ENCODE results near the gene RXFP4. TPM values are rescaled to one million over a fixed set of nuclear protein-coding genes. Genes with fewer than 3 reads are reported as not detected.

The RXFP4 gene
- total and polyA plus RNA-seq, 9 of the 15 experiments (the other 6 are each of a cell fraction or from before 2014, with no cell fraction given): 0.64 TPM; not detected in 8

- TF ChIP-seq ZNF431 (CRISPR knock-in tag; IDR thresholded peaks at IDR 0.05) (no peak), ZNF184 (CRISPR knock-in tag; IDR thresholded peaks at IDR 0.05) (no peak), ZNF766 (CRISPR knock-in tag; conservative IDR thresholded peaks at IDR 0.05) (0 out of 2 replicates have a peak, but pooled peaks have one; percentile 14), ZNF830 (CRISPR knock-in tag; IDR thresholded peaks at IDR 0.05) (no peak), NR1H2 (CRISPR knock-in tag; IDR thresholded peaks at IDR 0.05) (no peak), HMGN3 (IDR thresholded peaks at IDR 0.05; ENCODE audit: borderline replicate concordance, extremely low read depth, insufficient read length, low read depth, low read length) (peak; percentile 51), ARNT (IDR thresholded peaks at IDR 0.05) (no peak), HDAC6 (IDR thresholded peaks at IDR 0.05; ENCODE audit: low read depth, low read length) (no peak), MEF2A (IDR thresholded peaks at IDR 0.05; ENCODE audit: control insufficient read depth, low read depth, low read length) (no peak), CAMTA2 (CRISPR knock-in tag; conservative IDR thresholded peaks at IDR 0.05) (no peak), PCBP2 (IDR thresholded peaks at IDR 0.05; ENCODE audit: low read depth, low read length, poor library complexity, severe bottlenecking) (no peak), SIN3A (IDR thresholded peaks at IDR 0.05; ENCODE audit: borderline replicate concordance in 2 of 2, control insufficient read depth in 1 of 2, low read depth in 2 of 2, low read length in 2 of 2) (peak; percentile 14 to 63; a peak in 2 of 4 replicates), ZNF146 (CRISPR knock-in tag; IDR thresholded peaks at IDR 0.05; ENCODE audit: unreplicated experiment) (no peak), NCOR1 (IDR thresholded peaks at IDR 0.05) (peak; percentile 27; the same call in 1 of the 2 replicates), BRD4 (IDR thresholded peaks at IDR 0.05) (peak; percentile 70), ZNF583 (CRISPR knock-in tag; IDR thresholded peaks at IDR 0.05) (no peak), ZNF134 (CRISPR knock-in tag; conservative IDR thresholded peaks at IDR 0.05) (no peak), TAF7 (tag; IDR thresholded peaks at IDR 0.05) (no peak), NCOA1 (IDR thresholded peaks at IDR 0.05; ENCODE audit: low read depth) (peak; percentile 50; the same call in 1 of the 2 replicates), TBL1XR1 (IDR thresholded peaks at IDR 0.05; ENCODE audit: low read length in 2 of 2) (no peak), SMARCC2 (IDR thresholded peaks at IDR 0.05; ENCODE audit: low read depth) (no peak), CBFA2T2 (conservative IDR thresholded peaks at IDR 0.05) (no peak)
- TF ChIP-seq, protein P1, sequence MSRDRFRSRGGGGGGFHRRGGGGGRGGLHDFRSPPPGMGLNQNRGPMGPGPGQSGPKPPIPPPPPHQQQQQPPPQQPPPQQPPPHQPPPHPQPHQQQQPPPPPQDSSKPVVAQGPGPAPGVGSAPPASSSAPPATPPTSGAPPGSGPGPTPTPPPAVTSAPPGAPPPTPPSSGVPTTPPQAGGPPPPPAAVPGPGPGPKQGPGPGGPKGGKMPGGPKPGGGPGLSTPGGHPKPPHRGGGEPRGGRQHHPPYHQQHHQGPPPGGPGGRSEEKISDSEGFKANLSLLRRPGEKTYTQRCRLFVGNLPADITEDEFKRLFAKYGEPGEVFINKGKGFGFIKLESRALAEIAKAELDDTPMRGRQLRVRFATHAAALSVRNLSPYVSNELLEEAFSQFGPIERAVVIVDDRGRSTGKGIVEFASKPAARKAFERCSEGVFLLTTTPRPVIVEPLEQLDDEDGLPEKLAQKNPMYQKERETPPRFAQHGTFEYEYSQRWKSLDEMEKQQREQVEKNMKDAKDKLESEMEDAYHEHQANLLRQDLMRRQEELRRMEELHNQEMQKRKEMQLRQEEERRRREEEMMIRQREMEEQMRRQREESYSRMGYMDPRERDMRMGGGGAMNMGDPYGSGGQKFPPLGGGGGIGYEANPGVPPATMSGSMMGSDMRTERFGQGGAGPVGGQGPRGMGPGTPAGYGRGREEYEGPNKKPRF (IDR thresholded peaks at IDR 0.05; ENCODE audit: low read depth, low read length): no peak
- TF ChIP-seq, protein P2, sequence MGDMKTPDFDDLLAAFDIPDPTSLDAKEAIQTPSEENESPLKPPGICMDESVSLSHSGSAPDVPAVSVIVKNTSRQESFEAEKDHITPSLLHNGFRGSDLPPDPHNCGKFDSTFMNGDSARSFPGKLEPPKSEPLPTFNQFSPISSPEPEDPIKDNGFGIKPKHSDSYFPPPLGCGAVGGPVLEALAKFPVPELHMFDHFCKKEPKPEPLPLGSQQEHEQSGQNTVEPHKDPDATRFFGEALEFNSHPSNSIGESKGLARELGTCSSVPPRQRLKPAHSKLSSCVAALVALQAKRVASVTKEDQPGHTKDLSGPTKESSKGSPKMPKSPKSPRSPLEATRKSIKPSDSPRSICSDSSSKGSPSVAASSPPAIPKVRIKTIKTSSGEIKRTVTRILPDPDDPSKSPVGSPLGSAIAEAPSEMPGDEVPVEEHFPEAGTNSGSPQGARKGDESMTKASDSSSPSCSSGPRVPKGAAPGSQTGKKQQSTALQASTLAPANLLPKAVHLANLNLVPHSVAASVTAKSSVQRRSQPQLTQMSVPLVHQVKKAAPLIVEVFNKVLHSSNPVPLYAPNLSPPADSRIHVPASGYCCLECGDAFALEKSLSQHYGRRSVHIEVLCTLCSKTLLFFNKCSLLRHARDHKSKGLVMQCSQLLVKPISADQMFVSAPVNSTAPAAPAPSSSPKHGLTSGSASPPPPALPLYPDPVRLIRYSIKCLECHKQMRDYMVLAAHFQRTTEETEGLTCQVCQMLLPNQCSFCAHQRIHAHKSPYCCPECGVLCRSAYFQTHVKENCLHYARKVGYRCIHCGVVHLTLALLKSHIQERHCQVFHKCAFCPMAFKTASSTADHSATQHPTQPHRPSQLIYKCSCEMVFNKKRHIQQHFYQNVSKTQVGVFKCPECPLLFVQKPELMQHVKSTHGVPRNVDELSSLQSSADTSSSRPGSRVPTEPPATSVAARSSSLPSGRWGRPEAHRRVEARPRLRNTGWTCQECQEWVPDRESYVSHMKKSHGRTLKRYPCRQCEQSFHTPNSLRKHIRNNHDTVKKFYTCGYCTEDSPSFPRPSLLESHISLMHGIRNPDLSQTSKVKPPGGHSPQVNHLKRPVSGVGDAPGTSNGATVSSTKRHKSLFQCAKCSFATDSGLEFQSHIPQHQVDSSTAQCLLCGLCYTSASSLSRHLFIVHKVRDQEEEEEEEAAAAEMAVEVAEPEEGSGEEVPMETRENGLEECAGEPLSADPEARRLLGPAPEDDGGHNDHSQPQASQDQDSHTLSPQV (IDR thresholded peaks at IDR 0.05): no peak; the same call in 1 of the 2 replicates
Observed at GRCh38 chr1:155976062-155976912, 34.8 kb downstream of the RXFP4 start (continued).
